Skin epidermis (tissue), 12 donors: Measurements from ENCODE around the gene FOXF1.

Experiments used
- H3K27ac ChIP-seq, 21 experiments: fragments of 200-600 bp; sonication (generic) in 11 of 21; one replicate each; pipeline ENCODE4 v1.5.0; 2020; ENCODE audit warnings: mild to moderate bottlenecking in 3 of 21, inconsistent platforms in 2 of 21, moderate library complexity in 2 of 21
- H3K4me3 ChIP-seq, 7 experiments: fragments of 200-600 bp; sonication (generic) in 2 of 7; one replicate each; pipeline ENCODE4 v1.5.0; 2020; ENCODE audit warnings: inconsistent platforms in 2 of 7, mild to moderate bottlenecking in 2 of 7, moderate library complexity in 1 of 7

The FOXF1 gene

DNA sequence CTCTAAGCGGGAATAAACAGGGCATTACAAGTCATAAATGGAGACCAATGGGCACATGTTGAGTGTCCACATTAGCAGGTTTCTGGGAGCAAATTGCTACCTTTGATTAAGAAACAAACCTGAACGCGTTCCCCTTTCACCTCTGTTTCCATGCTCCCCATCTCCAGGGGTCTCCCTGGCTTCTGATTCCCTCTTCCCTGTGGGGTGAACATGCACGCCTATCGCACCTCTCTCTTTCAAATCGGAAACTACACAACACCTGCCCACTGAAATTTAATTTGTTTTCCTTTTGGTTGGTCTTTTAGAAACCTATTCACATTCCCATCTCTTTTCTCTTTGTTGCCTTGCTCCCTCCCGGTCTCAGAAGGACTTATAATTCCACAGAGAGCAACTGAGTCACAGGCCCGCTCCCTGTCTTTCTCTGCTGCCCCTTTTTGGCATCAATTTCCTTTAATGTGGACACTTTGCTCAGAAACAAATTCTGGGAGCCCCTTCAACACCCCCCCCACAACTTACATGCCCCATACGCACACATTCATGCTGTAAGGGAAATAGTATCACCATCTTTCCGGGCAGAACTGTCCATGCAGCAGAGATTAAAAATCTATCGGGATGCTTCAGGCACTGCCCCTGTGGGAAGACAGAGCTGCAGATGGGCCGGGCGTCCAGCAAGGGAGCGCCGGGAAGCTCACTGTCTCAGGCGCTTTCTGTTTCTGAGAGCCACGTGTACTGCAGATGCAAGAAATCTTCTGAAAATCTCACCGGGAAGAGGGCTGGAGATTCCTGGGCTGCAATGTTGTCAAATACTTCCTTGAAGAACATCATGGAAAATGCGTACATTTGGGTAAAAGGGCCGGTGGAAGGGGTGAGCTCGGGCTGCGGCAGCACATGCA is 7.2 kb upstream of the FOXF1 start:
- Histone ChIP-seq H3K27ac (no peak overlapping the region), H3K4me3 (no peak overlapping the region)

DNA sequence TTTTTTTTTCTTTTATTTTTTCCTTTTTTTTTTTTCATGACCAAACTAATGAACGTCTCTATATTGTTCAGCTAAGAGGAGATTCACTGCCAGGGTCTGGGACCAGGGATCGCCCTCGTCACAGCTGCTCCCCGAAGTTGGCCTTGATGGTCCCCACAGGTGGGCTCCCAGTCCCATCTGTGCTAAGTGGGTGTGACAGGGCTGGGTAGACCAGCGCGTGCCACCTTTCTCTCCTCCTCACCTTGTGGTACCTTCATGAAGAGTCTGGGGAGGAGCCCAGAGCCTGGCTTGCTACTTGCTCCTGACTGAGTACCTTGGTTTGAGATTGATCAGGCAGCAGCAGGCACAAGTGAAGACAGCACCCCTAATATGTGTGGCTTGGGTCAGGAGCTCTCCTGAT is 6.5 kb upstream of the FOXF1 start:
- H3K27ac ChIP-seq: no peak overlapping the region
- H3K4me3 ChIP-seq: no peak overlapping the region

DNA sequence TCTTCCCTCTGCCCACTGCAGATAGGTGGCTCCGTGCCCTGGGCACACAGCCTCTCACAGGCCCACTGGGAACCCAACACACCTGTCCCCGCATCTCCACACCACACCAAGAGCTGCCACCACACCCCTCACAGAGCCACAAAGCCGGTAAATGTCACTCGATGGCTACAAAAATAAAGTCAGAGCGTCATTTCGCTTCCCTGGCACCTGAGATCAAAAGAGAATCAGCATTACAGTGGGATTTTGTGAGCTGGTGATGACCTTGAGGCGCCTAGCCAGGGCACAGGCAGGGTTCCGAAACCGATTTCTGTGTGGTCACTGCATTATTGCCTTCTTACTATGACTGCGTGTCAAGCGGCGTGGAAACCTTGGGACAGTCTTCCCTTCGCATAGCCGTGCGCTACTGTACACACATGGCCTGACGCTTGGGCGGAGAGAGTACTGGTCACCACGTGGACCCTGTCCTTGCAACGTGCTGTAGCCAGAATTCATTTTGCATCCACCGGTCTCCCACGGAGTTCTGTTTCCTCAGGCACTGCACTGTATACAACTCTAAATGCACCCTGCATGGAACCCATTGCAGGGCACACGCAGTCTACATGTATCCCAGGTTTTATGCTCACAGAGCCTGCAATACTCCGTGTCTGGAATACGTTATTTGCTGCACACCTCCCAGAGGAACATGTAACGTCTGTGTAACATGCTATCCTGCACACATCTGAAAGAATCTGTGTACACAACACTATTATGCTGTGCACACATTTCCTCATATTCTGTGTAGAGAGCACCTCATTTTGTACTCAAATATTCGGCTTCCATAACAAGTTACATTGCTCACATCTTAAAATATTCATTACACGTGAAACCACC is 5.8 kb upstream of the FOXF1 start:
- Histone ChIP-seq H3K27ac (no peak overlapping the region), H3K4me3 (no peak overlapping the region)

DNA sequence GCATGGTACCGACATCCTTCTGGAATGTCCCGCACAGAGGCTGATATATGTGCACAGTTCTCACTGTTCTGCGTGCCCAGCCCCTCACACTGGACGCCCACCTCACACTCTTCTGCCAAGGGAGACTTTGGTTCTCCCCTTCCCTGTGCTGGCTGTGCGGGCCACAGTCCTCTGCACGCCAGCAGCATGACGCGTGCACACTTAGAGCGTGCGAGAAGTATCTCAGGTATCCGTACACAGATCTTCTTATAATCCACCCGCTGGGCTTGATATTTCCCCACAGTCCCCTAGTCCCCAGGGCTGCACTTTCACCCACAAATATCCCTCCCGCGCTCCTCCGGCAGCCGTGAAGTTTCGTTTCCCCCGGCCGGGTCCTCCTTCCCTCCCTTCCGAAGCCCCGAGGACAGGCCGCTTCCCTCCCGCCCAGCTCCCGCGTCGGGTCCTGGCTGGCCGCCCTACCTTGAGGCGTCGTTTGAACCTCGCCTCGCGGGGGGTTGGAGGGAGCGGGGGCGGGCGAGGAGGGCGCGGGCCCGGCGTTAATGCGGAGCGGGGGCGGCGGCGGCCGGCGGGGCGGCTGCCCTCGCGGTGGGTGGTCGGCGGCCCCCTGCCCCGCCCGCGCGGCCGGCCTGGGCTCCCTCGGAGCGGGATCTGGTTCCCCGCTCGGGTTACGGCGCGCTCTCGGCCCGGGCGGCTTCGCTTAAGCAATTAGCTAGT is 5.0 kb upstream of the FOXF1 start:
- Histone ChIP-seq H3K27ac (no peak overlapping the region), H3K4me3 (no peak overlapping the region)

DNA sequence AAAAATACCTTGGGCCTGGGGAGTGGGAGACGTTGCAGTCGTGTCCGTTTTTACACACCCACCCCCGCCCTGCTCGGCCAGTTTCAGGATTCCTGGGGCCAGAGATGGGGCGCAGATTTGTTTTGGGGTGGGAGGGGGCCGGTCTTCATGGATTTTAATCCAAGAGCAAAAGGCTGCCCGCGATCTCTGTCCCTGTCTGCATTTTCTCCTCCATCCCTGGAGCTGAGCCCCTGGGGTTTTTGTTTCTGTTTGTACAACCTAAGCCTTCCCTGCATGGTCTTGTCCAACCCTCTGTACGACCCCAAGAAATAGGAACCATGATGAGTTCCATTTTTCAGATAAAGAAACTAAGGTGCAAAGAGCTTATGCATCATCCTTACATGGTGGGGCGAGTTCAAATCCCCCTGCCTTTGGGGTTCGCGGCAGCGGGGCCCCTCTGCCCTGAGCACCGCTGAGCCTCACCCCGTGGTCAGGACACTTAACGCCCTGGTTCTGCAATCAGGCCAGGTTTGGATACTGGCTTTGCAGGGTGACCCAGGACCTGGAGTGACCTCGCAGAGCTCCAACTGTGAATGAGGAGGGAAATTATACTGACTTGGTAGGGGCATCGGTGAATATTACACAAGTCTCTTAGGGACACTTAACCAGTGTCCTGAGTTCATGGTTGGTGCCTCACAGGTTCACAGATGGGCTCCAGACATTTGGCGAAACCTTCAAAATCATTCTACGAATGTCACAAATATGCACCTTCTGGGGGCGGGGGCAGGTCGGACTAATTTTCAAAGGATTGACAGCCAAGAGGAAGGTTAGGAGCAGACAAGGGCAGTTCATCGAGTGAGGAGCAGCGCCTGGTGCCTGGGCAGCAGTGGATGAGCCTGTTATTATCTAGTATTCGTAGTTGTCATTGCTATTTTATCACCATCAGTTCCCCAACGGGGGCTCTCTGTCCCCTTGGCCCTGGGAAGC is 4.1 kb upstream of the FOXF1 start:
- Histone ChIP-seq H3K27ac (no peak overlapping the region), H3K4me3 (no peak overlapping the region)

DNA sequence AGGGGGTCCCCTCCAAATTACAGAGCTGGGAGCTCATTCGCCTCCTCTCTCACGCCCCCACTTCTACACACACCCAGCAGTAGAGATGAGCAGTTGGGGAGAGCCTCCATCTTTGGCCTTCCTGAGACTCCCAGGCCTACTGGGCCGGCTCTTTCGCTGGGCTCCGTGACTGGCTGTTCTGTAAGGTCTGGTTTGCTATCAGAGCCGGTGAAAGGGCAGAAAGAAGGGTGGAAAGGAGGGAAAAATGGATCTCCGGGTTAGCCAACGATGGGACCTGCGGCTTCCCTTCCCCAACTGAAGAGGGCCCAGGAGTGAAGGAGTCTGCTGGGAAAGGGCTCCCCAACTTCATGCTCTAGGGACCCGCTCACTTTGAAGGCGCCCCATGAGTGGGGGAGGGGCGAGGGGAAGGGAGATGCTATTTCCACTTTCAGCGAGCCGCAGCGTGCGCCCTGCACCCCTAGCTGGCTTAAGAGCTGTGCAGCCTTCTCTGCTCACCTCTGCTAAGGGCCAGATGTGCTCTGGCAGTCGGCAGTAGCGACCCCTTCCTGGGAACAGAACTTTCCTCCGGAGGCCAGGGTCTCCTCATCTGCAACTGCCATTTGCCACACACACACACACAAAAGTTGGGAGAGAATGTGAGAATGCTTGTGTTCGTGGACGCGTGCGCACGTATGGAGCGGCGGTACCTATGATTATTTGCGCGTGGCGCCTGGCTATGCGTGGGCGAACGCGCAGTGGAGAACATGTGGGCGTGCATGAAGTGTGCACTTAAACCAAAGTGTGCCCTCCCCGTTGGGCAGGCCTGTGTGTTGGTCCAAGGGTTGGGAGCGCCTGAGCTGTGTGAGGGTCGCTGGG is 2.9 kb upstream of the FOXF1 start:
- Histone ChIP-seq H3K4me3 (no peak overlapping the region), H3K27ac (no peak overlapping the region)

DNA sequence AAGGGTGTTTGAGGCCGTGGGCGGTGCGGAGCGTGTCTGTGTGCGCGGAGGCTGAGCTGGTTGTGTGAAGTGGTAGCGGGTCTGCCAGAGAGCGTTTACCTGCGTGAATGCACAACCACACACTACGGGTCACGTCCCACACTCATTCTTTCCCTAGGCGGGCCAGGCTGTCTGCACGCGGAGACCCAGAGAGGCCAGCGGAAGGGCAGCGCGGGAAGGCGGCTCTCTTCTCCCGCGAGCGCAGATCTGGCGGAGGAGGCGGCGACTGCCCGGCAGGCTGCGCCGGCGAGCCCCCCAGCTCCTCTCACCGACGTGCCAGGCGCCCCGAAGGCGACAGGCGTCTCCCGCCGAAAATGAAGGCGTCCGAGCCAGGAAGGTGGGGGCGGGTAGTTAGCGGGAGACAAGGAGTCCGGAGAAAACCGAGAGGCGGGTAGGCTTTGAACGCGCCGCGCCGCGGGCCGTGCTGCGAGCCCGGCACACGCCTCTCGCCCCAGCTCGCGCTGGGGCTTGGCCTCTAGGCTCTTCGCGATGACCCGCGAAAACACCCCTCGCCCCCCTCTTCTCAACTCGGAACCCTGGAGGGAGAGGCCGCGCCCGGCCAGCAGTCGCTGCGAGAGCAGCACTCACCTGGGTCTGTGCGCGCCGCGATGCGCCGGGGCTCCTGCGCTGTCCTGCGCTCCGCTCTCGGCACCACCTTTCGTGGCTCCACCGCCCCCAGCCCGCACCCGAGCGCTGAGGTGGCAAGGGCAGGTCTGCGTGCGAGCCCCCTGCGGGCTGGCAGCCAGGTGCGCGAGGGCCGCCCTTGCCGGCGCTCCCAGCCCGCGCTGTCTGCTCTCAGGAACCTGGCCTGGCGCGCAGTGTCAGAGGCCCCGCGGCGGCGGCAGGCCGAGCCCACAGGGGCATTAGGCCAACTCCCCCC is 2.0 kb upstream of the FOXF1 start:
- Histone ChIP-seq H3K27ac (no peak overlapping the region), H3K4me3 (peak overlapping the region in 4 of 7 experiments; percentile 36 to 56 (median 45))

DNA sequence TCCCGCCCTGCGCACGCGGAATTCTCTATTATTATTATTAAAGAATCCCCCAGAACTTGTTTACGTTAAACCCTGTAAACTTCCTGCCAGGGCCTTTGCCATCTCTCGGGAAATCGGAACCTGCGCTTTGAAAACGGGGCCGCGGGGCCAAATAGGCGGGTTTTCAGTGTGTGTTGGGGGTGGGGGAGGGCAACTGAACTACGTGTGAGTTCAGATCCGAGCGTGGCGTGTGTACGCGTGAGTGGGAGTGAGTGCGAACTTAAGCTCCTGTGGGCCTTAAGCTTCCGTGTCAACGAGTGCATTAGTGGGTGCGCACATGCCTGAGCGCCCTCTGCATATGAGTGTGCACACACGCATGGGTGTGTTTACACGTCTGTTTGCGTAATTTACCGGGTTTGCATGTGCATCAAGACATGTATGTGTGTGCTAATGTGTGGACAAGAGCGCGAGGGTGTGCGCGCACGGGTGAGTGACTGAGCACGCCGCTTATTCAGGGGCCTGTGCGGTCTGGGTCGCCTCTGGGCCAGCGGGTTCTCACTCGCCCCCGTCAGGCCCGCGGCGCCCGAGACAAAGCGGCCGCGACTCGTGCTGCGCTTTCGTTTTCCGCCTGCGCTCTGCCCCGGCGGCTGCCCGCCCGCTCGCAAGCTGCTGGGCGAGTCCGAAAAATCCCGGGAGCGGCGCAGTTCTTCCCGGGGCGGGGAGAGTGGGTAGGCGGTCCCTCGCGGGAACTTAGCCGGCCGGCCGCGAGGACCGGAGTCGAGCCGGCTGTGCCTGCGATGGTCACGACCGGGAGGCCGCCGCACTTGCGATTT is 1.2 kb upstream of the FOXF1 start:
- peak overlapping the region in 11 of 21 experiments; percentile 15 to 64 (median 39) for H3K27ac ChIP-seq
- peak overlapping the region; percentile 30 to 56 (median 37) for H3K4me3 ChIP-seq

DNA sequence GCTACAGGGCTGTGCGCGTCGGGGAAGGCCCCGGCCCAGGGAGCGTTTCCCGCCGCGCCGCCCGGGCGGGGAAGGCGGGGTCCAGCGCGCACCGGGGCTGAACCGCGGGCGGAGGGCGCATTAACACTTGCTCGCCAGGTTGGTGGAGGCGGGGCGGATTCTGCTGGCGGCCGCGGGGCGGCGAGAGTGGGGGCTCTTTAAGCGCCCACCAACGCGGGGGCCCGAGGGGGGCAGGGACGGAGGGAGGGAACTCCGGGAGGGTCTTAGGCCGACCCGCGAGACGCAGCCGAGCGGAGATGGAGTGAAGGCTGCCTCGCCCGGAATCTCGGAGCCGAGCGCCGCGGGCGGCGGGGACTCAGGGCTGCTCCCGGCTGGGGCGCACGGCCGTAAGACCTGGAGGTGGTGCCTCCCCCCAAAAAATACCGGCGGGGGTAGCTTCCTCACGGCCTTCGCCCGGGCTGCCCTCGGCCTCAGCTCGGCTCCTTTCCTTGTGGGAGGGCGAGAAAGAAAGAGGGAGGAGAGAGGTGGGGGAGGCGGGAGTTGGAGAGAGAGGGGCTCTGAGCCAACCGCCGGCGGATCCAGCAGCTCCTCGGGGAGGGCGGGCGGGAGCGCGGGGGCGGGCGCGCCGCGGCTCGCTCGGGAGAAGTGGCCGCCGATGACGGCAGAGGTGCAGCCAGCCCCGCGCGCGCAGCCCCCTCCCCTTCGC is 415 bp upstream of the FOXF1 start:
- Histone ChIP-seq H3K4me3 (peak overlapping the region; percentile 30 to 56 (median 37)), H3K27ac (peak overlapping the region in 13 of 21 experiments; percentile 15 to 64 (median 39))

DNA sequence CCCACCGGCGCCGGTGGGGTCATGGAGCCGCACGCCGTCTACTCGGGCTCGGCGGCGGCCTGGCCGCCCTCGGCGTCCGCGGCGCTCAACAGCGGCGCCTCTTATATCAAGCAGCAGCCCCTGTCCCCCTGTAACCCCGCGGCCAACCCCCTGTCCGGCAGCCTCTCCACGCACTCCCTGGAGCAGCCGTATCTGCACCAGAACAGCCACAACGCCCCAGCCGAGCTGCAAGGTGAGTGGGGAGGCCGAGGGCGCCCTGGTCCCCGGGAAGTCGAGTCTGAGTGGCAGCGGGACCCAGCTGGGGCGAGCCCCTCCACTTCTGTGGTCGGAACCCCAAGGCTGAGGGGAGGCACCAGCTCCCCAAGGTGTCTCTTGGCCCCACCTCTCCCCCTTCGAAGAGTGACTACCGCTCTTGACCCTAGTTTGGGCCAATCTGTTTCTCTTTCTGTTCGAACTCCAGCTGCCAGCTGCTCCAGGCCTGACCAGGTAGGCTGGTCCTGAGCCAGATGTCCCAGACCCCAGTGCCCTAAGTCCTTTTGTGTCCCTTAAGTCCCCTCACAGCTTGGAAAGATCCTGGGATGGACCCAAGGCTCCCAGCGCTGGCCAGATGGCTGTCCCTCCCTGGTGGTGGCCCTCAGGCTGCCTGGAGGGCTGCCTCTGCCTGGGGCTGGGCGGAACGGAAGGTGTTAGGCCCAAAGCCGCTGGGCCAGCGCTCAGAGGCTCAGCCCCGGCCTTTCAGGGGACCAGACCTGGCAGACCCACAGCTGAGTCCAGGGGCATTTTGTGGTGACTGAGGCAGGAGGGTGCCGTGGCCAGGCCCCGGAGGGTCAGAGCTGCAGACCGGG is 1.2 kb downstream of the FOXF1 start:
- no peak overlapping the region for H3K27ac ChIP-seq
- H3K4me3 ChIP-seq: peak overlapping the region in 4 of 7 experiments; percentile 36 to 56 (median 45)

DNA sequence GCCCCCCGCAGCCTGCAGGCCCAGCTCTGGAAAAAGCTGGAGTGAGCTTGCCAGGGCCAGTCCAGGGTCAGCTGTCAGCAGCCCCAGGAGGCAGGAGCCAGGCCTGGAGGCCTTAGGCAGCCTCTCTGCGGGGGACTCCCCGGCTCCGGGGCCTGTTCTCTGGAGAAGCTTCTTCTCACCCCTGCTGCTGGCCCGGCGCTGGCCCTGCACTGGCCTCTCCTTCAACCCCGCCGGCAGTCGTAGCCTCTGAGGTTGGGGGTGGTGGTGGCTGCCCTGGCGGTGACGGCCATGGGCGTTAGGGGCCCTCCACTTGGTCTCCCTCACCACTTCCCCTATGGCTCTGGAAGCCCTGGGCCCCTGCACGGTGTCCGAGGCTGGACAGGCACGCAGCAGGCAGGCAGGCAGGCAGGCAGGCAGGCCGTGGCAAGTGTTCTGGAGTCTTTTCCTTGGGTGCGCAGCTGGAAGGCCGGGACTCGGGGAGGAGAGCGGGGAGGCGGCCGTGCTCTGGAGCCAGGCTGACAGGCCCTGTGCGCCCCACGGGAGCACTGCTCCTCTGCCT is 2.1 kb downstream of the FOXF1 start:
- H3K4me3 ChIP-seq: peak overlapping the region in 1 of 7 experiments; percentile 0
- no peak overlapping the region for H3K27ac ChIP-seq

DNA sequence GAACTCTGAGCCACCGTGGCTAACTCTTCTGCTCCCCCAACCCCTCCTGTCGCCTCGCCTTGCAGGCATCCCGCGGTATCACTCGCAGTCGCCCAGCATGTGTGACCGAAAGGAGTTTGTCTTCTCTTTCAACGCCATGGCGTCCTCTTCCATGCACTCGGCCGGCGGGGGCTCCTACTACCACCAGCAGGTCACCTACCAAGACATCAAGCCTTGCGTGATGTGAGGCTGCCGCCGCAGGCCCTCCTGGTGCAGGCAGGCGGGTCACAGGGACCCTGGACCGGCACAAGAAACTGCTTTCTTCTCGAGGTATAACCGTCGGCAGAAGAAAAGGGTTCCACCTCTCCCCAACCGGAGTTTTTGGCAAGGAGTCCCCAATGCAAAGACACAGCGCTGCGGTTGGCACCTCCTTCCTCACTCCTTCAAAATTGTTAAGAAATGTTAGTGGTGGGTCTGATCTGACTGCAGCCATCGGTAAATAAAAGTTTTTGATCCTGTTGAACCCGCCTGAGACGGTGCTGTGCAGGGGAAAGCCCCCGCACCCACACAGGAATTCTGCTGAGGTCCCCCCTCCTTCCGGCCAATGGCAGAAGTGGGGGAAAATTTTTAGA is 2.6 kb downstream of the FOXF1 start:
- Histone ChIP-seq H3K4me3 (no peak overlapping the region), H3K27ac (no peak overlapping the region)

DNA sequence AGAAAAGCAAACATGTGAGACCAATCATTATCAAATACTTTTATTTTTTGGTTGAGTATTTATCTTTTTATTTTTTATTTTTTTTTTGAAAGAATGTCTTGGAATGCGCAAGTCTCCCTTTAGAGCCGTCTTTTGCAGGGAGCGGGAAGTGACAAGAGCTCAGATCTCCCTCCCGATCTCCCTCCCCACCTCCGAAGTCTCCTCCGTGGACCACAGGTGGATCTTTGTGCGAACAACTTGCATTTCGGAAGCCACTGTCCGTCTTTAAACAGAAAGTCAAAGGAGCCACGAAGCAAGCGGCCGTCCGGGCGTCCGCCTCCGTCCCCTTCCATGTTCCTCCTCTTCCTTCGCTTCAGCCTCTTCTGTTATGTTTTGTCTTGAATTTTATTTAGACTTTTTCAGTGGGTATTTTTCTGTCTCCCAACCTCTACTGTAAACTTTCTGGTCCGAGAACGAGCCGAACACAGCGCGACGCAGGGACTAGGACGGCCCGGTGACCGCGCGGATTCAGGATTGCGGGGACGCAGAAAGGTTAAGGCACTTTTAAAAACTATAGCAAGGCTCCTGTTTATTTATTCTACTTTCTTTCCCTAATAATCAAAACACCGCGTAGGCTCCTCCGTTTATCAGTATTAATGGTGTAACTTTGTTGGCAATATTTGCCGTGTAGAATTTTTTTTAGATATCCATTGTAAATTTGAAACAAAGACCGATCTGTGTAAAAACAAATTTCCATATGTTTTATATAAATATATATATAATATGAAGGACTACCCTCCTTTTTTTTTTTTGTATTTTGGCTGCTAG is 3.3 kb downstream of the FOXF1 start:
- Histone ChIP-seq H3K4me3 (no peak overlapping the region), H3K27ac (no peak overlapping the region)
